GM18505 (cell line): ENCODE results near the gene CNTN5.

Experiments
- ATAC-seq: cut with Tn5 transposase; IDR thresholded peaks from one replicate; pipeline ENCODE4 v1.9.1; 2021; ENCODE audit not compliant: unreplicated experiment
- POLR2A ChIP-seq: IDR thresholded peaks from 4 replicates; pipeline ENCODE4 v1.6.1; 2011; ENCODE audit warnings: borderline replicate concordance; ENCODE audit not compliant: insufficient read depth, insufficient read length; ENCODE audit errors: extremely low read depth

CNTN5 gene

GRCh38 chr11:99333621-99334020, 312.9 kb downstream of the CNTN5 start:
- no peak for TF ChIP-seq POLR2A
- ATAC-seq = no peak

- no peak for ATAC-seq
- TF ChIP-seq POLR2A = no peak
These were observed 322.4 kb downstream of the CNTN5 start for GRCh38 chr11:99343117-99343516.

DNA sequence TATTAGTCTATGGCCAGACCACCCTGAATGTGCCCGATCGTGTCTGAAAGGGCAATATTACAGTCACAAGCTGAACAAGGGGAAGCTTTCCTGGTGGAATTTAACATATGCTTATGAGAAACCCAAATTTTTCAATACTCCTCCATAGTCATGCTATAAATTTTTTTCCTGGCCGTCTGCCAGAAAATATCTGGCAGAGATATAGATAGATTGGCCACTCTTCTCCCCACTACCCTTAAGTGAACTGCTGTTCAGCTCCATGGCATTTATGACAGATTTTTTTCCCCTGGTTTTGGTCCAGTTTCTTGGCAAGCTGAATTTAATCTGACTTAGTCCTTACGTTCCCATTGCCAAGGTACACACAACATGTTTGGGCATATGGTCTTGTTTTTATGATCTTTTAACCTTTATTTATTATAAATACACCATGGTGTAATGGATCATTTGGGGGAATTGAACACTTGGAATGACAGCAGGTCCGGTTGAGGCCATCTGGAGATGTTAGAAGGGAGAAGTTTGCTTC, 328.5 kb downstream of the CNTN5 start:
- TF ChIP-seq POLR2A = no peak
- ATAC-seq = no peak

DNA sequence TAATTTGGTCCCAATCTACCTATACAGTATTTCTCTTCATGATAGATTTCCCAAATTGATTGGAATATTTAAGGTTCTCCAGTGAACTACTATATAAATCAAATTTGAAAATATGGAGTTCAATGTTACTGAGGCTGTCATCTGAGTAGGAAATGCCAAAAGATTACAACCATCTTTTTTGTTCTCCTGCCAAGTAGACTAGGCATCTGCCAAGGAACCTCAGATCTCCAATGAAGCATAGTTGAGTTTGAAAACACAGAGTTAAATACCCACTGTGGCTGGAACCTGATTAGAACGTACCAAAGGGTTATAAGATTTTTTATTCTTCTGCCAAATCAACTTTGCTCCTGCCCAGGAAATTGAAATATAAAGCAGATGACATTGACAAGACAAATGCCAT, 330.9 kb downstream of the CNTN5 start:
- TF ChIP-seq POLR2A = no peak
- ATAC-seq = no peak

- no peak for TF ChIP-seq POLR2A
These were observed 331.9 kb downstream of the CNTN5 start for GRCh38 chr11:99352642-99353041.

GRCh38 chr11:99366546-99366945, 345.8 kb downstream of the CNTN5 start:
- no peak for ATAC-seq
- TF ChIP-seq POLR2A = no peak

More at GRCh38 chr11:99352642-99353041, 331.9 kb downstream of the CNTN5 start:
- no peak for ATAC-seq

GRCh38 chr11:99368583-99368982, 347.8 kb downstream of the CNTN5 start:
- TF ChIP-seq POLR2A = no peak
- no peak for ATAC-seq

- no peak for ATAC-seq
- TF ChIP-seq POLR2A = no peak
These were observed 349.9 kb downstream of the CNTN5 start for GRCh38 chr11:99370549-99371216.

GRCh38 chr11:99371257-99371656, 350.5 kb downstream of the CNTN5 start:
- no peak for TF ChIP-seq POLR2A
- no peak for ATAC-seq

- no peak for ATAC-seq
- TF ChIP-seq POLR2A = no peak
These were observed 355.7 kb downstream of the CNTN5 start for GRCh38 chr11:99376463-99376862.

DNA sequence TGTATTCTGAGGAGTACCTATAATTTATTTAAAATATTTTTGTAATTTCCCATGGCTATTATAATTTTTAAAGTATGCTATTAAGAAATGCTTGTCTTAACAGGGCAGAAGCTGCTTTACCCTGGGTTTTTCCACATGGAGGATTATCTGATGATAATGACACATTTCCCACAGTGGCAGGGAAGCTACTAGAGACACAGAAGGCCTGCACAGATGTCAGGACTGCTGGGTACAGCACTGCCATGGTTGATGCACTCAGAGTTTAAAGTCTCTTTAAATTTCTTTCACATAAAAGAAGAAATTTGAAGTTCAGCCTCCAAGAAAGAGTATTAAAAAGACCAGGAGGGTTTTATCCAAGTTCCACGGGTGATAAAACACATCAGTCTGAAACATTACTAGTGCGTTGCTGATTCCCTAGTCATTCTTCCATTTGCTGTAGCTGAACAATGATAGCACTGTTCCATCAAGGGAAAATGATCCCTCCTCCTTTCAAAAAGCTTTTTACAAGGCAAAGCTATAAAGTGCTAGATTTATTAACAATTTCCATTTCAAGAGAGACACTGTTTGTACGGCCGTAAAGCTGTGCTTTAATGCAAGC, 363.0 kb downstream of the CNTN5 start:
- ATAC-seq = no peak
- TF ChIP-seq POLR2A = no peak

GRCh38 chr11:99391245-99391644, 370.5 kb downstream of the CNTN5 start:
- TF ChIP-seq POLR2A = no peak
- ATAC-seq = no peak

DNA sequence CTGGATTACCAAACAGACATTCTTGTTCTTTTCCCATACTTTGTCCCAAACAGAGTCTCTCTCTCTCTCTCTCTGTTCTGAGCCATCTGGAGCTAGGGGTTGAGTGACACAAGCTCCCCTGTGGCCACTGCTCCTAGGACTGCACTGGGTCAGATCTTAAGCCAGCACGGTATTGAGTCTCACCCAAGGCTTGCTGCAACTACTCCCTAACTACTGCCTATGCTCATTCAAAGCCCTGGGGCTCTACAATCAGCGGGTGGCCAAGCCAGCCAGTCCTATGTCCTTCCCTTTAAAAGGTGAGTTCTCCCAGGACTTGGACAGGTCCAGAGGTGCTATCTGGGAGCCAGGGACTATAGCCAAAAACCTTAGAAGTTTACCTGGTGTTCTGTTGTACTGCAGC, 385.6 kb downstream of the CNTN5 start:
- ATAC-seq = no peak
- TF ChIP-seq POLR2A = no peak

GRCh38 chr11:99410636-99411035, 389.9 kb downstream of the CNTN5 start:
- ATAC-seq = no peak
- TF ChIP-seq POLR2A = no peak
